Activated T-cell treated with anti-CD3 and anti-CD28 coated beads, Interleukin-2, amount 50 U/mL, for 24 hours (primary cell): ENCODE measurements around the gene VGLL4.
"Not testable (repeated sequence)": the region's sequence is repeated elsewhere in the genome, so short reads cannot be mapped to it uniquely, and the experiment has no call there.

Source experiments
- DNase-seq: peaks from one replicate; pipeline ENCODE4 v3.0.0-alpha.2; 2020
- H3K27ac Mint-ChIP-seq: 2 replicates; pipeline ENCODE4 v1.8.0; 2020; ENCODE audit warnings: mild to moderate bottlenecking, mixed read lengths
- H3K27me3 Mint-ChIP-seq: 2 replicates; pipeline ENCODE4 v1.8.0; 2020; ENCODE audit warnings: mixed read lengths
- H3K36me3 Mint-ChIP-seq: 2 replicates; pipeline ENCODE4 v1.8.0; 2020; ENCODE audit warnings: low read depth, mixed read lengths
- H3K4me1 Mint-ChIP-seq: 2 replicates; pipeline ENCODE4 v1.8.0; 2020; ENCODE audit warnings: low read depth, mixed read lengths
- H3K4me3 Mint-ChIP-seq: 2 replicates; pipeline ENCODE4 v1.8.0; 2020; ENCODE audit warnings: mild to moderate bottlenecking, moderate library complexity, mixed read lengths
- H3K9me3 Mint-ChIP-seq: 2 replicates; pipeline ENCODE4 v1.8.0; 2020; ENCODE audit warnings: mixed read lengths

VGLL4 gene

DNA sequence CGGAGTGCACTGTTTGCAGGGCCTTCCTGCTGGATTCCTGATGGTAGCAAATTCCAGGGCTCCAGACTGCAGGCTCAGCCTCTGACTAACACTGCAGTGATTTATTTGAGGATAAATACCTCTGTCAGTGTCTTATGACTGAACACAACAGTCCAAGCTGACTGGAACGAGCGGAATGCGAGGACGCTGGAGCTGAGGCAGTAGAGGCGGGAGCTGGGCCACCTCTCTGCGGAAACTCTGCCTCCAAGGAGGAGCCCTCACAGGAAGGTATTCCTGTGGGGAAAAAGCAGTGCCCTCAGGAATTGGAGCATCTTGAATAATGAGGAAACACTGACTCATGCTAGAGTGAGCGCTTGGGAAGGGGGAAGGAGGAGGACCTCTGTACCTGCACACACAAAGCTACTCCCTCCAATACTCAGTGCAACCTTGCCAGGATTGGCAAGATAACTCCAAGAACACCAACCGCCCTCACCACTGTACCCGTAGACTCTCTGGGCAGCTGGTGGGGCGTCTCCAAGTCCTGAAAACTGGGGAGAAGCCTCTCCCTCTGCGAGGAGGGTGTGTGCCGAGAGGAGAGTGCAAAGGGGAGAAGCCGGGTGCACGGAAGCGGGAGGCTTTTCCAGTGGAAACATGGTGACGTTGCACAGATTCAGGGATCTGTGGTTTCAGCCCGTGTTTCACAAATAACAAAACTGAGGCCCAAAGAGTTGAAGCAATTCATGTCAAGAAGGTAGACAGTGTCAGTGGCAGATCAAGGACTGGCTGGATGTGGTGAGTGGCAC lies 43.0 kb downstream of the VGLL4 start:
- Mint-ChIP-seq H3K9me3 (peaks cover 9% of the 10 kb centered on the region), H3K27ac (peak overlapping the region; percentile 86), H3K4me1 (peaks cover 43% of the 10 kb centered on the region), H3K4me3 (no peak overlapping the region), H3K36me3 (peaks cover 58% of the 10 kb centered on the region), H3K27me3 (no peaks in the 10 kb centered on the region)
- DNase-seq = no peak

DNA sequence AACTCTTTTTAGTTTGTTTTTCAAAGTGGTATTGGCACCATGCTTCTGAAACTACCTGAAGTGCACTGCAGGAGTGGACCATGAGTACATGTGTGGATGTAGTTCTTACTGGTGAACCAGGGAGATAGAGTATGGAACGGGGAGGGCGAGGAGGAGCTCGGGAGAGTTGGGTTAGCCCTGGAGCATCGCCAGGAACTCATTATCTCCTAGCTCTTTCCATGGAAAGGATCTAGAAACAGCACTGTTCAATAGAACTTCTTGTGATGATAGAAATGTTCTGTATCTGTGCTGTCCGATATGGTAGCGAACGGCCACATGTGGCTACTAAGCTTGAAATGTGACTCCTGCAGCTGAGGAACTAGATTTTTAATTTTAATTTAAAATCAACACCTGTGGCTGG lies 47.3 kb downstream of the VGLL4 start:
- Mint-ChIP-seq H3K9me3 (peaks cover 9% of the 10 kb centered on the region), H3K27ac (no peak overlapping the region), H3K4me1 (peaks cover 32% of the 10 kb centered on the region), H3K27me3 (no peaks in the 10 kb centered on the region), H3K36me3 (peaks cover 65% of the 10 kb centered on the region), H3K4me3 (no peak overlapping the region)
- DNase-seq = no peak

DNA sequence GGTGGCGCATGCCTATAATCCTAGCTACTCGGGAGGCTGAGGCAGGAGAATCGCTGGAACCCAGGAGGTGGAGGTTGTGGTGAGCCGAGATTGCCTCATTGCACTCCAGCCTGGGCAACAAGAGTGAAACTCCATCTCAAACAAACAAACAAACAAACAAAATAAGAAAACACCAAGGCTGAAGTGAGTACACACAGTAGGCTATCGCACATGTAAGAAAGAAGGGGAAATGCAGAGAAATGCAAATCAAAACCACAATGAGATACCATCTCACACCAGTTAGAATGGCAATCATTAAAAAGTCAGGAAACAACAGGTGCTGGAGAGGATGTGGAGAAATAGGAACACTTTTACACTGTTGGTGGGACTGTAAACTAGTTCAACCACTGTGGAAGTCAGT lies 48.7 kb downstream of the VGLL4 start:
- H3K27ac Mint-ChIP-seq, H3K9me3 Mint-ChIP-seq, DNase-seq, H3K4me3 Mint-ChIP-seq, H3K27me3 Mint-ChIP-seq: not testable (repeated sequence)
- Mint-ChIP-seq H3K4me1 (peaks cover 34% of the 10 kb centered on the region), H3K36me3 (peaks cover 59% of the 10 kb centered on the region)

DNA sequence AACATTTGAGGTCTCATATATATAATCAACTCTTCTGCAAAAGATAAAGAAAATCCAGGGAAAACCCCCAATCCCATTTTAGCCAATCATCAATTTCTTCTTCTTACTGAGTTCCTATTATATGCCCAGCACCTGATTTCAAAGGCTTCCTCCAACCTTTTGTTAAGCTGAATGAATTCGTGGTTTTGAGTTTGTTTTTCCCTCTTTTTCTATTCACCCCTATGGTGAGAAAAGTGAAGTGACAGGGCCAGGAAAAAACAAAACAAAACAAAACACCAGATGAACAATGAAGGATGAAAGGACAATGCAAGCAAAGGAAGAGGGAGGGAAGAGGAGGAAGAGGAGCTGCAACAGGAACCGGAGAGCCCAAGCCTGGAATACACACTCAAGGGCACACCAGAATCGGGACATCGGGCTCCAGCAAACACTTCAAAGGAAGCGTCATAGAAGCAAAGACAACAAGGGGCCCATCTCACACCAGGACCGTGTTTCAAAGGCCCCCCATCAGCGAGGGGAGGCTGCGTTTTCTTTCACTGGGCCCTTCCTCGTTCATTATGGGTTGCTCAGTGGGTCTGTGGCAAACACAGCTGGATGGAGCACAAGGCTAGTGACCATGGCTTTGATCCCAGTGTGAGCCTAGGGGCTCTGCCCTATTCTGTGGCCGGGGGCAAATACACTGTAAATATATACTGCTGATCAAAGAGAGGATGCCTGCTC lies 50.2 kb downstream of the VGLL4 start:
- no peak for DNase-seq
- Mint-ChIP-seq H3K4me1 (peaks cover 42% of the 10 kb centered on the region), H3K9me3 (peaks cover 9% of the 10 kb centered on the region), H3K27me3 (no peaks in the 10 kb centered on the region), H3K27ac (no peak overlapping the region), H3K36me3 (peaks cover 53% of the 10 kb centered on the region), H3K4me3 (no peak overlapping the region)

DNA sequence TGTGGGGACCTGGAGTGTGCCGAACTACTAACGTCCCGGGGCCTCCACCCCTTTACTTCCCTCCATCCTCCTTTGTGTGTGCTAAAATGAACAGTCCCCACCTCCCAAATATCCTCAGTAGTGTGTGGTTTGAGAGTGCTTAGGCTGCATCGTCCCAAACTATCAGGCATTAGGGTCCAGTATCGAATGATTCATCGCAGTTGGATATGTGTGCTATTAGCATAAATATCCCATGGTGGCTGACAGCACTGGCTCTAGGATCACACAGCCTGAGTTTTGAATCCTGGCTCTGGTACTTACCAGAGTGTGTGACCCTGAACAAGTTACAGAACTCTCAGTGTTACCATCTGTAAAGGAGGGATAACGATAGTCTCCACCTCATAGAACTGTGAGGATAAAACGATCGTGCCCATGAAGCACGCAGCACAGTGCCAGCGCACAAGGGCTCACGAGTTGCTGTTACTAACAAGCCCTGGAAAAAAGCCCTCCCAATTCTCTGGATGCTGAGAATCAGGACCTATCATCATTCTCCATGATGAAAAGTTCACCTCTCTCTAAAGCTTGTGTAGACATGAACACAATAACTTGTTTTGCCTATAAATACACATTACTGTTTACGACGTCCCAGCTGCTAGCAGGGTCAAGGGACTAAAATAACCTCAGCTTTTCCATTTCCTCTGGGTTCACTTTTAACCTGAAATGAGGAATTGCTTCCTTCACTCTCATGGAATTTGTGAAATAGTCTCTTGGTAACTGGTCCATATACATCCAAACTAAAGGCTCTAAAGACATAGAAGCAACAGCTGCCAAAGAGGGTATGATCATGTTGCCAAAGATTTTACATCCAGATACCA lies 51.0 kb downstream of the VGLL4 start:
- H3K4me1 Mint-ChIP-seq = peaks cover 50% of the 10 kb centered on the region
- peaks cover 6% of the 10 kb centered on the region for H3K9me3 Mint-ChIP-seq
- H3K27me3 Mint-ChIP-seq = no peaks in the 10 kb centered on the region
- no peak for DNase-seq
- H3K36me3 Mint-ChIP-seq = peaks cover 54% of the 10 kb centered on the region
- peak overlapping the region; percentile 58 for H3K27ac Mint-ChIP-seq
- no peak overlapping the region for H3K4me3 Mint-ChIP-seq

DNA sequence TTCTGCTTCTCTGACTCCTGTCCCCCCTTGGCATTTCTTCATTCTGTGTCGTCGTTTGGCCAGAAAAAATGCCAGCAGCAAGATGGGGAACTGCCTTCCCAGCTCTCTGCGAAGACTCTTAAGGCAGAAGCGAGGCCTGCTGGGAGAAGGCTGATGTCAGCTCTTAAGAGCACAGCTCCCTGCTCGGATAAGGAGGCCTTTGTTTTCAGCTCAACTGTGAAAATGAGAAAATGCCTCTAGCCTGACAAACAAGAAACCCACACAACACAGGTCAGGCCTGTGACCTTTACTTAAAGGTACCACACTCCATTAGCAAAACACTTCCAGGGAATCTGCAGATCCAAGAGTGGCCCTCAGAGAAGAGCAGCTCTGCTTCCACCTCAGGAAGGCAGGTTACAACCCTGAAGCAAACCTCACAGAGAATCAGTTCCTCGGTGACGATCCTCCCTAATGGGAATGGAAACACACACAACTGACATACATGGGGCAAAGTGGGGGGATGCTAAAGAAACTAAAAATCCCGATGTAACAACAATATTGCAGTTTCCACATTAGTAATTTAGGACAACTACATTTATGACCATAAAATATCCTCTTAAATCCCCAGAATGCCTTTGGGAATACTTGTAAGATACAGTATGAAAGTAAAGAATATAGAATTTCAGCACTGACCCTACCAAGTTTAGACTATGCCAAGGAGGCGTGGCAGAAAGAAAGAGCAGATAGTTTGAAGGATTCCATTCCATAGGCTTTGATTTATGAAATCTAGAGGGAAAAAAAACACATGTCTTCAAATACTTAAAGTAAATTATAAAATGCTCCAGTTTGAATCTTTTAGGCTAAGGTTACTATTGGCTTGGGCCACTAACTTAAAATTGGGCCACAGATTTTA lies 52.1 kb downstream of the VGLL4 start:
- Mint-ChIP-seq H3K36me3 (peaks cover 51% of the 10 kb centered on the region), H3K9me3 (no peaks in the 10 kb centered on the region), H3K27ac (peak overlapping the region; percentile 7), H3K4me3 (no peak overlapping the region), H3K27me3 (no peaks in the 10 kb centered on the region), H3K4me1 (peaks cover 57% of the 10 kb centered on the region)
- no peak for DNase-seq

DNA sequence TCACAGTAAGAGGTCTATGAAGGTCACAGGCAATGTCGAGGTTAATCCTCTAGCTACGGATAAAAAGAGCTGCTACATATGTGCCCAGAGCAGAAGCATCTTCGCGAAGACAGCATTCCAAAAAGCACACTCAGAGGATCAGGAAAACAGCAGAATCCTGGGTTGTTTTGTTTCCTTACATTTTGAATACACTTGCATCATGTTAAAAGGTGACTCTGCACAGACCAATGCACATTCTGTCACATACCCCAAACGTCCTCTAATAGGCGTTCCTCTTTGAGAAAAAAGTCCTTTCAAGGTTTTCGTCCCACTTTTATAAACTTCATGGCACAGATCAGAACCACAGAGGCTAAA lies 52.7 kb downstream of the VGLL4 start:
- no peaks in the 10 kb centered on the region for H3K9me3 Mint-ChIP-seq
- no peaks in the 10 kb centered on the region for H3K27me3 Mint-ChIP-seq
- peaks cover 49% of the 10 kb centered on the region for H3K36me3 Mint-ChIP-seq
- H3K4me3 Mint-ChIP-seq = no peak overlapping the region
- H3K27ac Mint-ChIP-seq = no peak overlapping the region
- no peak for DNase-seq
- peaks cover 64% of the 10 kb centered on the region for H3K4me1 Mint-ChIP-seq

DNA sequence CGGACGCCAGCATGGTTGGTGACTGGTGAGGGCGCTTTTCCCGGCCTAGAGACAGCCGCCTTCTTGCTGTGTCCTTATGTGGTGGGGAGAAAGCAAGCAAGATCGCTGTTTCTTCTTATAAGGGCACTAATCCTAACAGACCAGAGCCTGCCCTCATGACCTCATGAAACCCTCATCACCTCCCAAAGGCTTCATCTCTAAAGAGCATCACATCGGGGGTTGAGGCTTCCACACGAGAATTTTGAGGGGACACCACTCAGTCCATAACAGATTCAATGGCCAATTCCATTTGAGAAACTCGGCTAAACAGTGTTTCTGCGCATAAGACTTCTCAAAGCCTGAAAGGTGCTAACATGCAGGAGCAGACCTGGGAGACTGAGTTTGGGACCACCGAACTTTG lies 54.0 kb downstream of the VGLL4 start:
- peak overlapping the region; percentile 7 for H3K27ac Mint-ChIP-seq
- H3K36me3 Mint-ChIP-seq = peaks cover 45% of the 10 kb centered on the region
- H3K4me1 Mint-ChIP-seq = peaks cover 71% of the 10 kb centered on the region

DNA sequence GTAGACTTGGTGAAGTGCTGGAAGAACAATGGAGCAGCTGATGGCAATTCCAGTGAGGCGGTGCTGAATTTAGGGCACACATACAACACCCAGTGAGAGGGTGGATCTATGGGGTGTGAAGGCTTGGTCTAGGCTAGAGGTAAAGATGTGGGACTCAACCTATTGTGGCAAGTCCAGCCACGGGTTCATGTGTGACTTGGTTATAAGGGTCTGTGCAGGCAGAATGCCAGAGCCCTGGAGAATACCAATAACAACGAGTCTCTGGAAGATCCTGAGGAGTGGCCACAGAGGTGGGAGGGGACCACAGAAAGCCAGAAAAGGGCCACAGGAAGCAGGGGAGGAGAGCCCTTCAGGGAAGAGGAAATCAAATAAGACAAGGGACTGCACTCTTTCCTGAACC lies 55.0 kb downstream of the VGLL4 start:
- H3K4me3 Mint-ChIP-seq = no peak overlapping the region
- H3K4me1 Mint-ChIP-seq = peaks cover 72% of the 10 kb centered on the region
- no peaks in the 10 kb centered on the region for H3K27me3 Mint-ChIP-seq
- no peaks in the 10 kb centered on the region for H3K9me3 Mint-ChIP-seq
- no peak for DNase-seq
- H3K36me3 Mint-ChIP-seq = peaks cover 40% of the 10 kb centered on the region
- H3K27ac Mint-ChIP-seq = peak overlapping the region; percentile 35

More for the DNA sequence above, 54.0 kb downstream of the VGLL4 start:
- no peak overlapping the region for H3K4me3 Mint-ChIP-seq
- H3K9me3 Mint-ChIP-seq = no peaks in the 10 kb centered on the region
- H3K27me3 Mint-ChIP-seq = no peaks in the 10 kb centered on the region
- DNase-seq = no peak

DNA sequence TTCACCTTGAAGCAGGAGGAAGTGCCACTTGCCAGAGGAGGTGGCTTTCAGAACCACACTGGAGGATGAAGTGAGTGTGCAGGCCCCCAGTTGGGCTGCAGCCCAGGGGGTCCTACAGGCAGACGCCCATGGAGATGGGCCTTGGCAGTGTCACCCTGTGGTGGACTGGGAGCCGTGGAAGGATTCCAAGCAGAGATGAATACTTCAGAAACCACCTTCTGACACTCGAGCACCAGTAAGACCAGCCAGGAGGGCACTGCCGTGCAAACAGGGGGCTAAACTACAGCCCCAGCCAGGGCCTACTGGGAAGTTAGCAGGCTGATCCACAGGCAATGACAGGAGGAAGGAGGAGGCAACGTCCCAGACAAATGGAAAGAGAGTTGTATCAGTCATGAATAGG lies 55.4 kb downstream of the VGLL4 start:
- H3K36me3 Mint-ChIP-seq = peaks cover 37% of the 10 kb centered on the region
- H3K9me3 Mint-ChIP-seq = no peaks in the 10 kb centered on the region
- DNase-seq = no peak
- no peaks in the 10 kb centered on the region for H3K27me3 Mint-ChIP-seq
- peak overlapping the region; percentile 35 for H3K27ac Mint-ChIP-seq
- no peak overlapping the region for H3K4me3 Mint-ChIP-seq
- H3K4me1 Mint-ChIP-seq = peaks cover 74% of the 10 kb centered on the region

DNA sequence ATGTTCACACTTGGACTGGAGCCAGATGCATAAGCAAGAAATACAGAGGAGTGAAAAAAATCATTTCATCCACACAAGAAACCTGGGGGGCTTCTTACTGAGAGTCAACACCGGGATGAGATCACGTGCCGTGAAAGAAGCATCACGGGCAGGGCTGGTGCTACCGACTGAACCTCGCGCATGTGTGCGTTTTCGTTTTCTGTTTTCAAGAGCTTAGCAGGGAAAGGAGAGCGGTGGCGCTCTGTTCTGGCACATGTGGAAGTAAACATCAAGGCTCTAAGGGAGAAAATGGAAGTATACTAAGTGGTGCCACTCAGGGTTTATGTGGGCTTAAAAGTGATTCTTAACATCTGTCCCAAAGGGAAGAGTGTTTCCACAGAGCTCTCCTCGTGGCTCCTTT lies 55.9 kb downstream of the VGLL4 start:
- H3K4me1 Mint-ChIP-seq = peaks cover 75% of the 10 kb centered on the region
- no peak for DNase-seq
- no peaks in the 10 kb centered on the region for H3K9me3 Mint-ChIP-seq
- peak overlapping the region; percentile 28 for H3K27ac Mint-ChIP-seq
- H3K4me3 Mint-ChIP-seq = no peak overlapping the region
- H3K36me3 Mint-ChIP-seq = peaks cover 36% of the 10 kb centered on the region
- H3K27me3 Mint-ChIP-seq = no peaks in the 10 kb centered on the region

DNA sequence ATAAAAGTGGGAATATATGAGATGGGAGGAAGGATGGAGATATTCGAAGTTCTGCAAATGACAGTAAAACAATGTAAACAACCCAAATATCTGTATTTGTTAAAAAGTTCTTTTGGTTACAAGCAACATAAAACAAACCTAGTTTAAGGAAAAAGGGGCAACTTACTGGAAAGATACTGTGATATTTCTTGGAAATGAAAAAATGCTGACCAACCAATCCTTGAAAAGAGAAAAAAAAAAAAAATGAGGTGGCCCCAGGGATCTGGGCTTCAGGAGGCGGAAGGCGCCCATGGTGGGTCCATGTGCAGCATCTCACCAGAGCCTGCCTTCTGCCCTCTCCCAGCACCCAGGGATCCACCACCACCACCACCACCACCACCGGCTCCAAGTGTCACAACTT lies 59.1 kb downstream of the VGLL4 start:
- Mint-ChIP-seq H3K27me3 (no peaks in the 10 kb centered on the region), H3K4me3 (no peak overlapping the region), H3K36me3 (peaks cover 24% of the 10 kb centered on the region), H3K4me1 (peaks cover 83% of the 10 kb centered on the region), H3K27ac (peak overlapping the region; percentile 14), H3K9me3 (no peaks in the 10 kb centered on the region)
- no peak for DNase-seq

DNA sequence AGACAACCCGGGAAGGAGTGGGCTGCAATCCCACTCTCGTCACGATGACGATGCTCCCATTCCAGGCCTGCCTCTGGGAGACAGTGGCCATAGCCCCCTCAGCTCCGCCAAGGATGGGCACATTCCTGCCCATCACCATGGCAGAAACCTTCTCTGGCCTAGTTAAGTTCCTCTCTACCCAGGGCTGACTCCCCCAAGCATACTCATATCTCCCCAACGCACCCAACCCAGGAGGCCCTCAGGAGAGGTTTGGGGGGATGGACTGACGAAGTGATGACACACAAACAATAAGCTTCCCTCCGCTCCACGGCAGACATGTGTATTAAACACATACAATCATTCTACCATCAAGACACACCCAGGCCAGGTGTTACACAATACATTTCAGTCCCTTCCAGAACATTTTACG lies 60.1 kb downstream of the VGLL4 start:
- no peak overlapping the region for H3K27ac Mint-ChIP-seq
- peaks cover 28% of the 10 kb centered on the region for H3K36me3 Mint-ChIP-seq
- no peak for DNase-seq
- H3K9me3 Mint-ChIP-seq = no peaks in the 10 kb centered on the region
- H3K4me3 Mint-ChIP-seq = no peak overlapping the region
- H3K4me1 Mint-ChIP-seq = peaks cover 80% of the 10 kb centered on the region
- H3K27me3 Mint-ChIP-seq = no peaks in the 10 kb centered on the region

DNA sequence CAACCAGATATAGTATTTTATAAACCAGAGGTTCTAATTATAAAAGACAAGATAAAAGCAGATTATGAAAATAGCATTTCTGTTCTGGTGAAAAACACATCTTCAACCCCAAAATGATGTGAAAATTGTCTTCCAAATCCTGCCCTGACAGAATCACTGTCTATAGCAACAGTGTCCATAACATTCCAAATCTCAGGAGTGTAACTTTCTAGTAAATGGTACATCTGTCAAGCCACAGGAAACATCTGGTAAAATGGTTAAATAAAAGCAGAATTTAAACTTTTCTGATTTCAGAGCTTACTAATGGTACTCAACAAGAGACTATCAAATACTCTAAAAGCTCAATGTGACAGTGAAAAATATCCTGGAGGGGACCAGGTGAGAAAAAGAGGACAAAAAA lies 60.5 kb downstream of the VGLL4 start:
- H3K36me3 Mint-ChIP-seq = peaks cover 25% of the 10 kb centered on the region
- peaks cover 76% of the 10 kb centered on the region for H3K4me1 Mint-ChIP-seq
- no peak for DNase-seq
- H3K27ac Mint-ChIP-seq = no peak overlapping the region
- no peaks in the 10 kb centered on the region for H3K9me3 Mint-ChIP-seq
- H3K4me3 Mint-ChIP-seq = no peak overlapping the region
- no peaks in the 10 kb centered on the region for H3K27me3 Mint-ChIP-seq
